ENCODE data around the gene TELO2.

The TELO2 gene

DNA sequence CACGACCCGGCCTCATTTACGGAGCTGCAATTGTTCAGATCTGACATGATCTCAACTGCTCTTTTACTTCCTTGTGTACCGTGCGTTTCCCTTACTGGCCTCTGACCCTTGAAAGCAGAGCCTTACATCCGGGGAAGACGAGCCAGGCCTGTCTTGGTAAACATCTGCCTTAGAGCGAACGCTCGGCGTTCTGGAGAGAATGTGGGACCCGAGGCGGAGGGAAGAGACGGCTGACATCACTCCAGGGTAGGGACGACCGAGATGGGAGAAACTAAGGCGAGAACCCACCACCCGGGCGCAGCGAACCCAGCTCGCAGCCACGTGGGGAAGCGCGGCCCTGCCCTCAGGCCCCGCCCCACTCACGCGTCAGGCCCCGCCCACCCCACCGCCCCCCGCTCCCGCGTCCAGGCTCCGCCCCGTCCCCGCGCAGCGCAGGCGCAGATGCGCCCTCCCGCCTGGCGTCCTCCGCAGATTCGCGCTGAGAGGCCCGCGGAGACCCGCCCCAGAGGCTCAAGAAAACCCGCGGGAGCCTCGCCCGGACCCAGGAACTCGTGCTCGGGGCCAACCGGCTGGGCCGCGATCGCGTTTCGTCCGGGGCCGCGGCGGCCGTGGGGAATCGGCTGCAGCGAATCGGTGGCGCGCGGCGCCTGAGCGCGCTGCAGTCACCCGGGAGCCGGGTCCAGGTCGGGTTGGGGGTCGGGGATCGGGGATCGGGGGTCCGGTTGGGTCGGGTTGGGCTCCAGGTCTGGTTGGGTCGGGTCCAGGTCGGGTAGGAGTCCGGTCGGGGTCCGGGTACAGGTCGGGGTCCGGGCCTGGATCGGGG, at the start of gene TELO2:
Gene TELO2 (plus strand): TSS at position 438 of the 823 bp plus-strand sequence. CDS start 922 bp downstream, outside the sequence.
- DNase-seq: peak; percentile 64

DNA sequence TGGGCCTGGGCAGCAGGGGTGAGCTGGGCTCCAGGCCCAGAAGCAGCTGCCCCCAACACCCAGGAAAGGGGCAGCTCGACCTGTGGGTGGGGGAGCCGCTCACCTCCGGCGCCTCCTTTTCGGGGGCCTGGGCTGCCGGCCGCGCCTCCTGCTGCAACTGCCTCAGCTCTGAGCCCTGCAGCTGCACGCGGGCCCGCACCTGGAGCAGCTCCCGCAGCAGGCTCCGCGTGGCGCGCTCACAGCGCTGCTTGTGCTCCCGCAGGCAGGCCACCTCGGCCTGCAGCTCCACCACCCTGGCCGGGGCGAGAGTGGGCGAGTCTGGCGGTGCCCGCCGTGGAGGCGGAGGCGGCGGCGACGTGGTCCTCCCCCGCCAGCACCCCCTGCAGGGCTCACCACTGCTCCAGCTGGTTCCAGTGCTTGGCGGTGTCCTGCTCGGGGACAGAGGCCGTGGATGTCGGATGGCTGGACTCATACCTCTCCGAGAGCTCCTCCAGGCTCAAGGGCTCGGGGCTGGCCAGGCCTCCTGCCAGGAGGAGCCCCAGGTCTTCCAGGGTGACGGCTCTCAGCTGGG, 49.7 kb upstream of the TELO2 start:
- DNase-seq: no peak

DNA sequence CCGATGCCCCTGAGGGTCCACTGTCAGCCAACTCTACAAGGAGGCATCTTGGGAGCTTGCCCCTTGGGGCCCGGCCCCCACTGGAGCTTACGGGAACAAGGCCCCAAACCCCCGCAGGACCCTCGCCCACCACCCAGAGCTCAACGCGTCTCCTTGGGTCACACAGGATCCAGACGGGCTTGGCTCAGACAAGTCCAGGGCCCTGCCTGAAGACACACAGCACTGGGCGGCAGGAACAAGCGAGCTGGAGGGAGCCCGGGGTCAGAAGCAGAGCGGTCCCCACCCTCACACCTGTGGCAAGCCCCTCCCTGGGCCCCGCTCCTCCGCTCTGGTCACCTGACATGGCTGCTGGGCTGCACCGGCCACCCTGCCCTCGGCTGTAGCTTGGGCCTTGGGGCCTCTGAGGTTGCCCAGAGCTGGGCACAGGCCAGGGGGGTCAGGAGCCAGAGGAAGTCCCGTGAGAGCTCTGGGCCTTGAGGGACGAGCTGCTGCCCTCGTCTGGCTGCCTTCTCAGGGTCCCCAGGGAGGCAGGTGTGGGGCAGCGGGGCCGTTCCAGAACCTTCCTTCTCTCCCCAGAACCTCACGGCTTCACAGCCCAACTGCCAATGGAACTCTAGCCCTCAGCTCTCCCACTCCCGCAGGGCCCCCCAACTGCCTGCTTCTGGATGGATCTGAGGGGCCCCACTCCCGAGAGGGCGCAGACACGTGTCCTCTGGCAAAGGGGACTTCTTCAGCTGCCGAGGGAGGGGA, 49.0 kb upstream of the TELO2 start, which contains the start of gene CCDC154:
Gene CCDC154 (minus strand): TSS at position 577 of the 750 bp plus-strand sequence. CDS start 234 bp downstream, at position 343.
- DNase-seq: no peak

DNA sequence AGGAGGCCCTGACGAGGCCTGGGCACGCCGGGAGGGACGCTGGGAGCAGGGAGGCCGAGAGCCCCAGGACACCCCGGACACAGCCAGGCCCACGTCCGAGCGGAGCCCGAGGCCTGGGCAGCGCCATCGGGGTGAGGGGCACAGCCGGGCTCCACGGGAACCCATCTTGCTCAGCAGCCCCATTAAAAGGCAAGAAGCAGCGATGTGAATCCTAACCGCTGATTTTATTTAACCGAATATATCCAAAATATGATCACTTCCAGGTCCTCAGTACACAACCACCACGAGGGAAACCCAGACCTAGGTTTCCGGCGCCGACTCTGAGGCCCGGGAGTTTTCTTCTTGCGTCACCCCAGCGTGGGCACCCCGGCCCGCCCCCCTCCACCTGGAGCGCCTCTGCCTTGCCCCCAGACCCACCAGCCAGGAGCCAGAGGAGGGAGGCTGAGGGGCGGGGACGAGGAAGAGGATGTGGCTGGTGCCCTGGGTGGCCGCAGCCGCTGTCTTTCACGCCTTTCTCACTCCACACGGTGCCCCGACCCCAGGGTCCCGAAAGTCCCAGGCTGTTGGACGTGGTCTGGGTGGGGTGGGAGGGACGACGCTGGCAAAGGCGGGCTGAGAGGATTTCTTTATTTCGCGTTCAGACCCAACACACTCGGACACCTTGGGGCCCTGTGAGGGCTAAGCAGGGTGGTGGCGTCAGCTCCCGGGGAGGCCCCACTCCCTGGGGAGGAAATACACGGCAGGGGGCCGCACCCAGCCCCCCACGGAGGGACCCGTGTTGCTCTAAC, 48.2 kb upstream of the TELO2 start:
- DNase-seq: no peak

DNA sequence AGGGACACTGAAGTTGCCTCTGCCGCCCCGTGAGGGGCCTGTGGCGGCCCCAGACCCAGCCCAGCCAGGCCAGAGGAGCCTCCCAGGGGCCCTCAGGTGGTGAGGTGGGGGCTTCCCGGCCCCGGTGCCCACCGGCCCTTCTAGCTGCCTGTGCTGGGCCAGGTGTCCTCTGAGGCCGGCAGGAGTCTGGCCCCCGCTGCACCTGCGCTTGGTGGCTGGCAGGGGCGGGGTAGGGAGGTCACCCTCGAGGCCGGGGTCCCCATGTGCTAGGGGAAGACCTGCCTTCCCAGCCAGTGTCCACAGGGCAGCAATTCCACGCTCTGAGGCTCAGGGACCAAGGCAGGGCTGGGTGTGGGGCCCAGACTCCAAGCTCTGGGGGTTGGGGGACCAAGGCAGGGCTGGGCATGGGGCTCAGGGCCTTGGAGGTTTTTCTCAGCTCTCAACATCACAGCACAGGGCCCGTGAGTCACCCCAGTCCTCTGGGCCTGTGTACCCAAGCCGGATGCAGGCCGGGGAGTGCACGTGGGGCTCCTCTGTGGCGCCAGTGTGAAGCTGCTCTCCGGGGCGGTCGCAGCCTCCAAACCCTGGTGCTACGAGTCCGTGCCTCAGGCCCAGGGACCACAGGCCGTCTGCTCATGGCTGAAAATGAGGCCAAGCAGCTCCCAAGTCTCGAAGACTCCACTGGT, 47.5 kb upstream of the TELO2 start:
- DNase-seq: no peak

DNA sequence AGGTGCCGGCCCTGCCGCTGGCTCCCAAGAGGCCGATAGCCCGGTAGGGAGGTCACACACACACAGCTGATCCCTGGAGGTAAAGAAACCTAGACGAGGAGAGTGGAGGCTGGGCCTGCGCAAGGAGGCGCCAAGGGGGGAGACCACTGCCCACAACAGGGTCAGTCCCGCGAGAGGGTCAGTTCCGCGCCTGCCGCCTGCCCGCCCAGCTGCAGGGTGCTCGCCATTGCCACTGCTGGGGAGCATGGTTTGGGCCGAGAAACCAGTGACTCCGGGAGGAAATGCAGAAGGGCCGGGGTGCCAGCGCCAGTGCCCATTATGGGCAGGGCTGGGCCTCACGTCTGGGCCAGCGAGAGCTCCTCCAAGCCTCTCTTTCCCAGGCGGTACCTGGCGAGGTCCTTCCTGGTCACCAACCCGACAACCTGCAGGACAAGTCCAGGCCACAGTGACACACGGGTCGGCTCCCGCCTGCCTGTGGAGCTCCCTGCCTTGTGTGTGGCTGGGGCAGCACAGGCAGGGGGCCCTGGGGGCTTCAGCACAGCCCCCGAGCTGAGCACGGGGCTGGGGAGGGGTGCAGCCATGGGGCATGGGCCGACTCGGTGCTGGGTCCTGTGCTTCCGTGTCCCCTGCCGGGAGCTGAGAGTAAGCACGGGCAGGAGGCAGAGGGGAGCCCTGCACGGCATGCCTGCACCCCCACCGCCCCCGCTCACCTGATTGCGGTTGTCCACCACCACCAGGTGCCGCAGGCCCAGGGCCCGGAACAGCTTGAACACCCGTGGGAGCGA, 46.7 kb upstream of the TELO2 start:
- DNase-seq: no peak

DNA sequence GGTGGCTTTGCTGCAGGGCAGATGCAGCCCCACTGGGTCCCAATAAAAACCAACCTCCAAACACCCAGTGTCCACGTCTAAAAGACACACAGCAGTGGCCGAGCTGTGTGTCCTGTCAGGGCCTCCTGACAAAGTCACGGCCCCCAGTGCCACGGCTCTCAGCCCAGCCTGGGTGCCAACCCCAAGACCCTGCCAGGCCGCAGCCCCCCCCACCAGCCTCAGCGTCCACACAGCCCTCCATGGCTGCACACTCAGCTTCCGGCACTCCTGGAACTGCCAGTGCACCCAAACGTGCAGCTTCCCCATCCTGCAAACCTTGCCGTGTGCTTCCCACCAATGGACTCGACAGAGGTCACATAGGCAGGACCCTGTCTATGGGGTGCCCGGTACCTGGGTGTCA, 45.2 kb upstream of the TELO2 start:
- DNase-seq: no peak

DNA sequence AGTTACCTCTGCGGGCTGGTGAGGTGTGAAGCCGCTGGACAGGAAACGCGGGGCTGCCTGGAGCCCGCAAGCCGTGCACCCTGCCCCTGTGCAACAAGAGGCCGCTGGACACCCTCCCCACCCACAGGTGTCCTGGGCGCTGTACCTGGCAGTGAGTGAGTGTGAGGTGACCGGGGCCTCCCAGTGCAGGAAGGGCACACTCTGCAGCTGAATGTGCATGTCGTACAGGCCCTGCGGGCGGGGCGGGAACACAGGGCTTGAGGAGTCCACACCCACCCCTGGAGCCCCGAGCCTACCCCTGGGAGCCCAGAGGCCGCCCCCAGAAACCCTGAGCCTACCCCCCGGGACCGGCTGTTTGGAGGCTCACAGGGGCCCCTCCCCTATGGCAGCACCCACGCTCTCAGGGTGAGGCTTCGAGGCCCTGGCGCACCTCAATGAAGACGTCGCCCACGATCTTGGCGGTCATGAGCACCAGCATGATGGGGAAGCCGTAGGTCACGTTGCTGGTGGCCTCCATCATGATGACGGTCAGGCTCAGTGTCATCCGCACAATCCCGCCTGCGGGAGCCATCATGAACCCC, 44.5 kb upstream of the TELO2 start:
- DNase-seq: no peak

DNA sequence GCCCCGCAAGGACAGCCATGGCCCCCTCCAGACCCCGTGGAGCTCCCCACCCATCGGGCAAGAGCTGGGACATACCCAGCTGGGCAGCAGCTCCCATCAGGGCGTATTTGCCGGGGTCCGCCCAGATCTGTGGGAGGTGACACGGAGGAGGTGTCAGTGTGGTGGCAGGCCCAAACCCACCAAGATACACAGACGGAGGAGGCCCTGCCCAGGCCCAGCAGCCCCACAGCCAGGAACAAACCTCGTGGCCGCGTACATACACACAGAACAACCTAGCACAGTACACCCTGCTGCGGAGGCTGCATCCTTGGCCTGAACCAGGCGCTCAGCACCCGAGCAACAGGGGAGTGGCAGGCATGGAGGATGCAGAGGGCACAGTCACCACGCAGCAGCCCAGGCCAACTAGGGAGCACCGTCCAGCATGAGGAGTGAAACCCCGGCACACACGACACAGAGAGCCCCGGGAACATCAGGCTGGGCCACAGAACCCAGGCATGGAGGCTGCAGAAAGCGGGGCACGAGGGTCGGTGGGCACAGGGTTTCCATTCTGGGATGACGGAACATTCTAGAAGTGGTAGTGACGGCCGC, 43.9 kb upstream of the TELO2 start:
- DNase-seq: no peak

DNA sequence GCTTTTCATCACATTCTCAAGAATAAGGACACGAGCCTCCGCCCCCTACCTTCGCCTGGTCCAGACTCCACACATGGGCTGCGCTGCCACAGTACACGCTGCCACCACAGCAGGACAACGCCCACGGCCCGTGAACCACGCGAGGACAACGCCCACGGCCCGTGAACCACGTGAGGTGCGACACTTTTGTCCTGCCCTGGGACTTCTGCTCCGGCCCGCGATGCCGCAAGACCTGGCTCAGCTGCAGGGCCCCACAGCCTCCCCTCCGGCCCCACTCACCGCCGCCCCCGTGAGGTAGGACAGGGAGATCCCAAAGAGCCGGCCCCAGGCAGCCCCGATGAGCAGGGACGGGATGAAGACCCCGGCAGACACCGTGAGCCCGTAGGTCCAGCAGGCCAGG, 42.9 kb upstream of the TELO2 start:
- no peak for DNase-seq

DNA sequence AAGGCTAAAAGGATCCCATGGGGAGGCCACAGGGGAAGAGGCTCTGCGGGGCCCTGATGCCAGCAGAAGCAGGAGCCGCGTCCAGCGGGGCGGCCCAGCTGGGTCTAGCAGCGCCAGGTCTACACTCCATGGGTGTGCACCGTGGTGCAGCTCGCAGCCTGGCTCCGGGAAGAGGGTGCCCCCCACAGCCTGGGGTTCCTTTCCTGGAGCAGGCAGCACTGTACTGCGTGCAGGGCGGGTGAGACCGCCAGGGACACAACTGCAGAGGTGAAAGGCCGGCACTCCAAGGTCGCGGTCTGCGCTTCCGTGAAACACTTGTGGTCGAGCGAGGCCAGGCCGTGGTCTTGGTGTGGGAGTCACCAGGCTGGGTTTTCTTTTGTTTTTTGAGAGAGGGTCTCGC, 42.3 kb upstream of the TELO2 start:
- DNase-seq: no peak

DNA sequence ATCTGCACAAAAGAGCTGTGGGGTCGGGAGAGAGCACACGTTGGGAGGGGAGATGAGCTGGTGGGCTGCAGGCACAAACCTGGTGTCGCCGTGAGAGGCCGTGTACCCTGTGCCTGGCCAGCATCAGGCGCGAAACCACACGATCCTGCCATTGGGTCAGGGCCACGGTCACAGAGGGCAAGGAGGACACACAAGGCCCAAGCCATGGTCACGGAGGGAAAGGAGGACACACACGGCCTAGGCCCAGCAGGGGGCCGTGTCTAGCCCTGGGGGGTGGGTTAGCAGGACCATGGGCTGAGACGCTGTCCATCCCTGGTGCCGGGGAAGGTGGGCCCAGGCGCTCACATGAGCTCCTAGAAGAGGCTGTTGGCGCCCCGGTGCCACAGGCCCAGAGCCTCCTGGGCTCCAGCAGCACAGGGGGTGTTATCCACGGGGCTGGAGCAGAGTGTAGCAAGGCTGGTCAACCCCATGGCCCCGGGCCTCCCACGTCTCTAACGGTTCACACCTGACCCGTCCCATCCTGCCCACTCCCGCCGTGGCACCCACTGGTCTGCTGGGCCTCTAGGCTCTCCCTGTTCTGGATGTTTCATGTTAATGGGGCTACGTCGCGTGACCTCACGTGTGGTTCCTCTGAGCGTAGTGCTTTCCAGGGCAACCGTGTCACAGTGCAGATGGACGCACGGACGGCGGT, 41.3 kb upstream of the TELO2 start:
- no peak for DNase-seq

DNA sequence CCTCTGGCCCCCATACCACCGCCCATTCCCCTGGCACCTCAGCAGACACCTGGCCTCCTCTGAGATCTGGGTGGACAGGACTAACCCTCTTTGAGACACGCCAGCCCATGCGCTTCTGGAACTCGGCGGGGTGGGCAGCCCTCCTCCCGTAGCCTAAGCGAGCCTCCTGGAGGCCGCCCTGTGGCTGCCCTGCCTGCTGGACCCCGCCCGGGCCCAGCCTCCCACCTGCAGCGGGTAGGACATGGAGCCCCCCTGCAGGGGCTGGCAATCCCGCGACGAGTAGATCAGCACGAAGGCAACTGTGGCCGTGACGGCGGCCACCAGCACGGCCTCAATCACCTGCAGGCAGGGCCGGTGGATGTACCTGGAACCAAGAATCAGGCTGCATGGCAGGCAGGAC, 40.6 kb upstream of the TELO2 start:
- no peak for DNase-seq

DNA sequence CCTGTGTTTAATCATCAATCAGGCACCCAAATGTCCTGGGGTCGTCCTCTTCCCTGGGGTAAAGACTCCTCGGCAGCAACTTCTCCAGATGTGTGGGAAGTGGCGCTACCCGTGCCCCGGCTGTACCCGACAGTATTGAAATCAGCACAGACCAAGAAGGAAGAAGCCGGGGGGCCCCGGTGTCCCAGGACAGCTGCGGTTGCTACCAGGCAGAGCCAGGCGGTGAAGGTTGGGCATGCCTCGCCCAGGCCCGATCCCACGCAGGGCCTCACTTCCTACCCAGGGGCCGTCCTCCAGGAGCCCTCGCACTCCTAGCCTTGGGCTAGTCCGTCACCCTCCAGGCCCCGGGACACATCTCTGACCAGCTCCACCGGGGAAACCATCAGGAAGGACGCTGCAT, 39.8 kb upstream of the TELO2 start:
- DNase-seq: no peak

DNA sequence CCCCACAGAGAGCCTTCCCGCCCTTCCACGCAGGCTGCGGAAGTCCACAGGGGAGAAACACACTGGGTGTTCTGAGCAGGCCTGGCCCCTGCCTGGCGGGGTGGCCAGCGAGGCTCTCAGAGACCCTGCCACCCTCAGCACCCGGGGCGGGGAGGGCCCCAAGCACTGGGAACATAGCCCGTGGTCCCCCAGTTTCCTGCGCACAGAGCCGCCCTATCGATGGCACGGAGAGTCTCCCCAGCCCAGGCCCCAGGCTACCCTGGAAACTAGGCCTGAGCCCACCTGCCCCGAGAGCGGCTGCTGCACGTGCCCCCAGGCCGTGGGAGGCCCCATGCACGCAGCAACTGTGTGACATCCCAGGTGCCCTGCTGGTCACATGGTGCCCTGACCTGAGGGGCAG, 38.6 kb upstream of the TELO2 start:
- DNase-seq: no peak

DNA sequence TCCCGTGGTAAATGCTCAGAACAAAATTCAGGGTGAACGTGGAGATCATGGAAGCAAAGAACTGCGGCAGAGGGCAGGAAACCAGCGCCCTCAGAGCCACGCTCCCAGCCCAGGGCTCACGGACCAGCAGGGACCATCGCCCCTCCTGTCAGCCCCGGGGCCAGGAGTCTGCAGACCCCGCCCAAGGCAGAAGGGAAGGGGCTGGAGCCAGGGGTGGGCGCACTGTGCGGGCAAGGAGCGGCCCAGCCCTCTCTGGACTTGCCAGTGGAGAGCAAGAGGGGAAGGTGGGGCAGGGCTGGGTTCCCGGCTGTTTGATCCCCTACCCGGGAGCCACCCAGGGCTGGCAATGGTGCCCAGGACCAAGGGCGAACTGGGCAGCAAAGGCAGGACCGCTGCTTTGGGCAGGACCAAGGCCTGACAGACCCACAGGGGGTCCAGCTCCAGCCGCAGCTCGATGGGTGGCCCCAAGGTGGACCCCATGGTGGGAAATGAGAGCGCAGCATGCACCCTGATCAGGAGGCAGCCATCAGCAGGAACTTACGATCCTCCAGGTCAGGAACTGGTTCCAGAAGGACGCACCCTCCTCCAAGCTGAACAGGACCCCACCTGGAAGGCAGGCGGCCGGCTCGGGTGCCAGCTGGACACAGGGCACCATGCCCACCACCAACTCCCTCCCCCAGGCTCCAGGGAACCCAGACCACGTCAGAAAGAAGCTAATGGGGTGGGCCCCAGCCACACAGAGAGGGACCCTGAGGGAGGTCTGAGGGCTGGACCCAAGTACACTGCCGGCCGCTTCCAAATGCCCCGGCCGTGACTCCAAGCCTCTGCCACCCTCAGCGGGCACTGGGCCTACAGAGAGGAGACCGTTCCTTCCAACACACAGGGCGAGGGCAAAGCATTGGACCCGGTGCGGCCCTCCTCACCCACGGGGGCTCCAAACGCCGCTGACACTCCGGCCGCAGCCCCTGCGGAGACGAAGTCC, 37.7 kb upstream of the TELO2 start:
- DNase-seq: no peak

DNA sequence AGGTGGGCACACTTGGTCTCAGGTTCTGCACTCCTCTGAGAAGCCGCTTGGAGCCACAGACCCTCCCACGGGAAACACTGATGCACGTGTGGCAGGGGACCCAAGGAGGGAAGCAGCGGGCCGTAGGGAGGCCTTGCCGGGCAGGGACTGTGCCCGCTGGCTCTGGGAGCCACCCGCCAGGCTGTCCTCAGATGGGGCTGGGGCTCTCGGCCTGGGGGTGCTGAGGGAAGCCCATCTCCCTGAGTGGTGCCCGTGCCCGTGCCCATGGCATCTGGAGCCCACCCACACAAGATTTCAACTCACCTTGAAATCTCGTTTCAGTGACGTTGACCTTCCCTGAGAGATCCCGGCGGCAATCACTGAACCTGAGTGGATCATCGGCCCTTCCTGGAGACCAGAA, 36.2 kb upstream of the TELO2 start:
- DNase-seq: no peak

DNA sequence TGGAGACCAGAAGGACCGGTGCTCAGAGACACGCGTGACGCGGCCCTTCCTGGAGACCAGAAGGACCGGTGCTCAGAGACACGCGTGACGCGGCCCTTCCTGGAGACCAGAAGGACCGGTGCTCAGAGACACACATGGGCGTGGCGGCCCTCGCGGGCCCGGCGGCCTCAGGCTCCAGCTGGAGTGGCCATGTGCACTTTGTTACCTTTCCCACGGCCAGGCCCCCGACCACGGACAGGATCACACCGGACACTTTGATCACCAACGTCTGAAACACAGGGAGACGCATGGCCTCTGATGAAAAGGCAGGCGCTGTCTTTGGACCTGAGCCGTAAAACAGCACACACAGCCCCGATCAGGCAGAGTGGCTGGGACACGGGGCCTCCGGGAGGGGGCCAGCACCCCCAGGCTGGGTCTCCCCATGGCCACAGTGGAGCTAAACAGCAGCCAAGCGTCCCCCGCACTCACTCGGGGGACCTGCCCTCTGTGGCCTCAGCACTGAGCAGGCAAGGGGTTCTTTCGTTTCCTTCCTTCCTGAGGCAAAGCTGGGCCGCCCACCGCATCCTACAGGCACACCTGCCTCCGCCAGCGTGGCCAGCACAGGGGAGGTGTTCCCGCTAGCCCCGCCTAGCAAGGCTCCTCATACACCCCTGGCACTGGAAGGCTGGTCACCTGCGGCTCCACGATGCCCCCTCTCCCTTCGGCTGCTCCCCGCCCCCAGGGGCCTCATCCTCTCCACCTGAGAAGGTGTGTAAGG, 35.5 kb upstream of the TELO2 start:
- no peak for DNase-seq

Data from NCI-H2029 treated with DMSO at 0.1 percent for 48 hours (cell line).